ENCODE data around the gene ZNF343. TPM values are rescaled to one million over a fixed set of nuclear protein-coding genes. Genes with fewer than 3 reads are reported as not detected.

ZNF343 gene
- total RNA-seq, 2 donors from 2014 or later: 9.3 to 16.9 TPM

DNA sequence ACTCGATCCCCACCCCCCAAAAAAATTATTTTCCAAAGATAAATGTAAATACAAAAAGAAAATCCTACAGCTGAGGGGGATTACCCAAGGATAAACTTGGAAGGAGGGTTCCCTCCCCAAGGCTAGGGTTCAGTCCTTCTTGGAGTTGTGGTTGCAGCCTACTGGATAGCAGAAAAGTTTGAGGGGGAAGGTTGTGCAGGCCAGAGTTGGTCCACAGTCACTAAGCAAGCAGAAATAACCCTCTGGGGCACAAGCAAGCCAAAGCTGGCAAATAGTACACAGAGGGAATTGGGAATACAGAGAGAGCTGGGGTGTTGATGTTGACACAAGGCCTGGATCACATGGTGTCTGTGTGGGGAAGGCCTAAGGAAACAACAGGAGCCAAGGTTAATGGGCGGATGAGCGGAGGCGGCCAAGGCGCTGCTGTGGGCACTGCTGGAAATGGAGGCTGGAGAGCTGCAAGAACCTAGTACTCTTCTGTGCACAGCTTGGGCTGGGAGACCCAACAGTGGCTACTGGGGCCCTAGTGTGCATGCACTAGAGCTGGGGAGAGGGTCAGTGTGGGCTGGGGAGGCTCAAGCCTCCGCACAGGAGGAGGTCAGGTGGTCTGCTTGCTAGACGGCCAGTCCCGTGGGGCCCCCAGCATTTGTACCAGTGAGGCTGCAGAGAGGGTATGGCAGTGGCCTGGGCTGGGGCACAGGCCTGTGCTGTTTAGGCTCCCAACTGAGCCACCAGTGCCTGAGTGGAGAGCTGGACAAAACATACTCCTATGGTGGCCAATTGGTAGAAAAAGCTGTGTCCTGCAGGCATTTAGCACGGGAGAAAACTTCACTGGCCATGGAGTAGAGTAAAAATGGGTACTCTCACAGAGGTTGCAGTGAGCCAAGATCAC is 32.6 kb downstream of the ZNF343 start:
- H3K9me3 ChIP-seq: no peaks in the 10 kb centered on the region
- ATAC-seq (ENCODE audit: insufficient number of reproducible peaks, low FRiP score, low read depth) (no peak), DNase-seq (ENCODE audit: low spot score) (no peak)
- H3K36me3 ChIP-seq: peaks cover 6% of the 10 kb centered on the region
- TF ChIP-seq CTCF (IDR thresholded peaks at IDR 0.05): no peak
- H3K27me3 ChIP-seq (replicated peaks; ENCODE audit: insufficient read depth): no peaks in the 10 kb centered on the region
- H3K4me1 ChIP-seq (ENCODE audit: control insufficient read depth in 1 of 2, low read depth in 2 of 2): peaks cover 0 to 3% of the 10 kb centered on the region in 2 donors
- no peak overlapping the region for H3K27ac ChIP-seq
- no peak overlapping the region for H3K4me3 ChIP-seq

DNA sequence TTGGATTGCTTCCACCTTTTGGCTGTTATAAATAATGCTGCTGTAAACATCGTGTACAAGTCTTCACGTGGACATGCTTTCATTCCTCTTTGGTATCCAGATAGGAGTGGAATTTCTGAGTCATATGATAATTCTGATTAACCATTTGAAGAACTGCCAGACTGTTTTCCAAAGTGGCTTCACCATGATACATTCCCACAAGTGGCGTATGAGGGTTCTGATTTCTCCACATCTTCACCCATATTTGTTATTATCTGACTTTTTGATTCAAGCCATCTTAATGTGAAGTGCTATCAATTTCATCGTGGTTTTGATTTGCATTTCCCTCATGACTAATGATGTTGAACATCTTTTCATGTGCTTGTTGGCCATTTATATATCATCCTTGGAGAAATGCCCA is 35.2 kb downstream of the ZNF343 start:
- no peak for ATAC-seq (ENCODE audit: insufficient number of reproducible peaks, low FRiP score, low read depth)
- H3K36me3 ChIP-seq: no peaks in the 10 kb centered on the region

GRCh38 chr20:2470423-2471193 is 38.1 kb downstream of the ZNF343 start, which contains the start of gene SNRPB:
Gene SNRPB (minus strand): TSS chr20:2470789. CDS start chr20:2470690, 99 bp downstream.
- no peak for TF ChIP-seq CTCF (IDR thresholded peaks at IDR 0.05)
- ATAC-seq (ENCODE audit: insufficient number of reproducible peaks, low FRiP score, low read depth) (peak; percentile 99), DNase-seq (ENCODE audit: low spot score) (peak; percentile 93)
- Histone ChIP-seq H3K27ac (peak within 1 kb of the TSS; percentile 97), H3K36me3 (peaks cover 21% of the 10 kb centered on the region), H3K4me1 (ENCODE audit: control insufficient read depth in 1 of 2, low read depth in 2 of 2) (peaks cover 11 to 20% of the 10 kb centered on the region in 2 donors), H3K4me3 (peak within 1 kb of the TSS; percentile 96), H3K9me3 (no peaks in the 10 kb centered on the region), H3K27me3 (replicated peaks; ENCODE audit: insufficient read depth) (no peaks in the 10 kb centered on the region)

More for the DNA sequence above, 35.2 kb downstream of the ZNF343 start:
- H3K4me1 ChIP-seq (ENCODE audit: control insufficient read depth in 1 of 2, low read depth in 2 of 2): peaks cover 7 to 18% of the 10 kb centered on the region in 2 donors
- H3K4me3 ChIP-seq: no peak overlapping the region
- no peaks in the 10 kb centered on the region for H3K9me3 ChIP-seq
- TF ChIP-seq CTCF (IDR thresholded peaks at IDR 0.05): no peak
- no peak overlapping the region for H3K27ac ChIP-seq
- DNase-seq (ENCODE audit: low spot score): no peak
- H3K27me3 ChIP-seq (replicated peaks; ENCODE audit: insufficient read depth): no peaks in the 10 kb centered on the region

DNA sequence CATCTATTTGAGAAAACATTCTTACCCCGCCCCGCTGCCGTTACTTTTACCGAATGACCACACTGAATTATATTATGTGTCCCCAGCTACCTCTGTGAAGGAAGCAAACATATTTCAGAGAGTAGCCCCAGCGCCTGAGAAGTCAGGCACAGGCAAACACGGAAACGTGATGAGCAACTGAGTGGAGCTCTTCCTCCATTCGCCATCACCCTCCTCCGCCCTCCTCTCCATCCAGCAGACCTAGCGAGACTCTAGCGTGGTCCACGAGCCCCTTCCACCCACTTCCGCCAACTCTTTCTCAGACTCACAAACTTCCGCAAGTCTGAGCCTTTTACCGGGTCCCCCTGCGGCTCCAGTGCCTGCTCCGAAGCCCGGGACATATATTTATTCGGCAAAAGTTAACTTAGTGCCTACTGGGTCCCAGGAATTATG is 38.7 kb downstream of the ZNF343 start:
- no peak for DNase-seq (ENCODE audit: low spot score)

More for the DNA sequence above, 38.7 kb downstream of the ZNF343 start:
- no peaks in the 10 kb centered on the region for H3K9me3 ChIP-seq
- ATAC-seq (ENCODE audit: insufficient number of reproducible peaks, low FRiP score, low read depth): no peak
- peaks cover 27% of the 10 kb centered on the region for H3K36me3 ChIP-seq
- H3K4me3 ChIP-seq: peak overlapping the region; percentile 96
- peak overlapping the region; percentile 97 for H3K27ac ChIP-seq
- no peaks in the 10 kb centered on the region for H3K27me3 ChIP-seq (replicated peaks; ENCODE audit: insufficient read depth)
- no peak for TF ChIP-seq CTCF (IDR thresholded peaks at IDR 0.05)
- peaks cover 11 to 20% of the 10 kb centered on the region in 2 donors for H3K4me1 ChIP-seq (ENCODE audit: control insufficient read depth in 1 of 2, low read depth in 2 of 2)

All from thoracic aorta (tissue), 2 donors.